EL (cell line): Measurements from ENCODE around the gene TMEM140.
A peak's percentile ranks its signal among the peaks of the same experiment; 100 is the strongest.

Source experiments
- DNase-seq: peaks from one replicate; pipeline ENCODE4 v3.0.0-alpha.2; 2016

Gene TMEM140

DNA sequence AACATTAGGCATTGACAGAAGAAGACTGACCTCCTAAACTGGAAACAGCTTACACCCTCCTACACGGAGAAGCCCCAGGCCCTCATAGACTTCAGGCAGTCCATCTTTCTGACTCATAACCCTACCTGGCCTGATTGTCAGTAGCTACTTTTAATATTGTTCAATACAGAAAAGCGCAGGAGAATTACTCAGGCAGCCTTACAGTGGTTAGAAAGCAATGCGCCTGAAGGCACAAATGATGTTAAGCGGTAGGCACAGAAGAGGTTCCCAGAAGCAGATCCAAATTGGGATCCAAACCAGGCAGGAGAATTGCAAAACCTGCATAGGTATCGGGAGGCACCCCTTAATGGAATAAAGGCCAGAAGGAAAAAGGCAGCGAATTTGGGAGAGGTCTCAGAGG is 28.1 kb downstream of the TMEM140 start:
- no peak for DNase-seq

DNA sequence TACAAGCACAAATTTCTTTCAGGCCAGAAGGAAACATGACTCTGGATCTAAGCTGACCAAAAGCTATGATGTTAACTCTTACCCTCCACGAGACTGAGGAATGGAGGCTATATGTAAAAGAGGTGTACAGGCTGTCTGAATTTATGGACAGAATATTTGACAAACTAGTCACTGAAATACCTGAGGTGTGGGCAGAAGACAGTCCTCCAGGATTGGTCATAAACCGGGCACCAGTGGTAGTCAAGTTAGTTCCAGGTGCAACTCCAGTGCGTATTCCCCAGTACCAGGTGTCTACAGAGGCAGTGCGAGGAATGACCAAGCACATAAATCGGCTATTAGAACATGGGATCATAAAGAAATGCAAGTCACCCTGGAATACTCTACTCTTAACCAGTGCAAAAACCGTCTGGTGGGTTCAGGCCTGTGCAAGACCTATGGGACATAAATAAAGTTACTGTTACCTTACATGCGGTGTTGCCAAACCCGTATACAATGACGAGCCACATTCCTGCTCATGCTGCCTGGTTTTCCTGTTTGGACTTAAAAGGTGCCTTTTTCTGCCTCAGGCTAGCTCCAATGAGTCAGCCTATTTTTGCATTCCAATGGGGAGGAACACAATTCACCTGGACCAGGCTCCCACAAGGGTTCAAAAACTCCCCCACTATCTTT is 29.3 kb downstream of the TMEM140 start:
- no peak for DNase-seq

DNA sequence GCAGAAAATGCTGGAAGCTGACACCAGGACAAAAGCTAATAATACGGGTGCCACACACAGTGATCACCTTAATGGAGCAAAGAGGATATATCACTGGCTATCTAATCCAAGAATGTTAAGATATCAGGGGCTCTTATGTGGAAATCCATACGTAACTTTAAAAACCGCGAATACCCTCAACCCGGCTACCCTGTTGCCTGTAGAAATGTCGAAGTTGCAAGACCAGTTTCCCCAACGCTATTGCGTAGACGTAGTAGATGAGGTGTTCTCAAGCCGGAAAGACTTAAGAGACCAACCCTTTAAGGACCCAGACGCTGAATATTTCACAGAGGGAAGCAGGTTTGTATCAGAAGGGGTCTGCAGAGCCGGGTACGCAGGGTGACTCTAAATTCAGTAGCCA is 30.5 kb downstream of the TMEM140 start:
- DNase-seq: no peak

DNA sequence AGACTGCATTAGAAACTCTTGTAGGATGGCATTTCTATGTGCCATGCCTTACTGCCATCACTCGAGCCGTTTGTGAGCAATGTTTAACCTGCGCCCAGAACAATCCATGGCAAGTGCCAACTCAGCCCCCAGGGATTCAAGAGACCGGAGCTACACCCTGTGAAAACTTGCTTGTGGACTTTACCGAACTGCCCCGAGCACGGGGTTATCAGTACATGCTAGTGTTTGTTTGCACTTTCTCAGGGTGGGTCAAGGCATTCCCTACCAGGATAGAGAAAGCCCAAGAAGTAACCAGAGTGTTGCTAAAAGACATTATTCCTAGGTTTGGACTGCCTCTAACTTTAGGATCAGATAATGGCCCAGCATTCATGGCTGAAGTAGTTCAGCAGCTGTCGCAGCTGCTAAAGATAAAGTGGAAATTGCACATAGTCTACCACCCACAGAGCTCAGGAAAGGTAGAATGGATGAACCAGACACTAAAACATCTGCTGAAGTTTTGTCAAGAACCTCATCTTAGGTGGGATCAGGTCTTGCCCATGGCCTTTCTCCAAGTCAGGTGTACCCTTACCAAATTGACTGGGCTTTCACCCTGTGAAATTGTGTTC is 31.6 kb downstream of the TMEM140 start:
- no peak for DNase-seq

DNA sequence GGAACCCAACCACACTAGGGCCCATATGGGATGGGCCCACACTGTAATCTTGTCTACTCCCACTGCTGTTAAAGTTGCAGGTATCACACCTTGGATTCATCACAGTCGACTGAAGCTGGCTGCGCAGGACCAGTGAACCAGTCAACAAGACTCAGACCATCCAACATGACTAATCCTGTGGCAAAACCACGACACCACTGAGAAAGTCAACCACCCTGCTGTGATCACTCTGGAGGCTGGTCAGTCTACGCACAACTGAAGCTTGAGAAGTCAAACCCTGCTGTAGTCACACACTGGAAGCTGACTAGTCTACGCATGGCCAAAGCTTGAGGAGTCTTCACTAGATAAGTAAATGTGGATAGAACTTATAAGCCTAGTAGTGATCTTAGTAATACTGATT is 32.2 kb downstream of the TMEM140 start:
- no peak for DNase-seq

DNA sequence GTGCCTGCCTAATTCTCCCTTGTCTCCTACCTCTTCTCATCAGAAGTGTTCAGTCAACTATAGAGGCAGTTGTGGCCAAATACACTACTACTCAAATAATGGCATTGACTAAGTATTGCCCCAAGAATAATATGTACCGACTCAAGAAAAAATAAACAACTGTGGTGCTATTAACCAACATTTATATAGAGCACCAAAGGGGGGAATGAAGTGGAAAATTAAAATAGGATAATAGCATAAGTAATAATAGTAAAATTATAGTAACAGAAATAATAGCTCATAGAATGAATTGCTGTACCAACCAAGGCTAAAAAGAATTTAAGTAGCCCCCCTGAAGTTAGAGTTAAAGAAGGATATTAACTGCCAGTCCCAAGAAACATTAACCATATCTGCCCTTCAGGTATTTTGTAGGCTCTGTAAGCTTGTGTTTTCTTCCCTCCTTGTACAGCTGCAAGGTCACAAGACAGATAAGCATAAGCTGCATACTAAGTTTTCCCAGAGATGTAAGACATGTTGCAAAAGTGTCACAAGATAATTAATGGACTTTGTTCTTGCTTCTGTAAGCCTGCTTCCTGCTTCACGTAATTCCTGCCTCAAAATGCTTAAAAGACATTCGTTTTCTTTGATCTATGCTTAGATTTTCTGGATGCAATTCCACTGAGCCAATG is 33.5 kb downstream of the TMEM140 start:
- DNase-seq: no peak

DNA sequence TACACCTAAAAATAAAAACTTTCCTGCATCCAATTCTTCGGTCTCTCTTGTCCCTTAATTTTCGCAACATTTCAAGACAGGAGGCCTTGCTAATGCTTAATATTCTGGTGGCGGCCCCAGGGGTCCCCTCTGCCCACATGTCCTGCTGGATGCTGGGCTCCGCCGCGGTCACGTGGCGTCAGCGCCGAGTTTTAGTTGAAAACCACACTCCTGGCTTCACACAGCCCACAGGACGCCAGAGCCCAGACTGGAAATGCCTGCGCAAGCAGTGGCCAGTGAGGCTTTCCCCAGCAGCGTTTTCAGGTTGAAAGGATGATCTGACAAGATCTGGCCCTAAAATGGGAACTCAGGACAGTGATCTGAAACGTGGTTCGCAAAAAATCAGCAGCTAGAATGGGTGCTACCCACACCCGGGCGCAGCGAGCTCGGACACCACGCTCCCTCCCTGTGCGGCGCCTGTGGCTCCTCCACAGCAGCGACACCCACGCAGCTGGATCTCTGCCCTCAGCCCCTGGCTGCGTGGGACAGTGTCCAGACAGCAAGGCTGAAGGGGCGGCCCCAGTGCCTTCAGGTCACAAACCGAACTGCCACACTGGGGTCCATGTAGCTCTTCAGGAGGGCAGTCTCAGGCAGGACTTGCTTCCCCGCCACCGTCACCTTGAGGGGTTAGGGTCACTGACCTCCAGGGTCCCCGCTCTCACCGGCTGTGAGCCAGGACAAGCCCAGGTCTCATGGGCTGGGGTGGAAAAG is 34.2 kb downstream of the TMEM140 start:
- DNase-seq: no peak

DNA sequence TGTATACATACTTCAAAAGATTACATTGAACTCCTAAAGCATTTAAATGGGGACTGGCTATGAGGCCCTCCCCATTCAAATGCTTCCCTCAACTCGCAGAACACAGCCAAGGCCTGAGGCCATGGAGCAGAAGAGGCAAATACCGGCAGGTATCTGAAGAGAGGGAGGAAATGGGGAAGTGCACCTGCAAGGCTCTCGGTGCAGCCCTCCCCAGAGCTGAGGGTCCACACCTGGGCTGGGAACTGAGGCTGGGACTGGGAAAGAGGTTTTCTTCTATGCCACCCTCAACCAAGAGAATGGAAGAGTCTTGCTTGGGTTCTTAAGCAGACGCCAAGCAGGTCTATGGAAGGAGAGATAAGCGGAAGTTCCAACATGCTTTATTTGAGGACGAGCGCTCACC is 35.6 kb downstream of the TMEM140 start:
- no peak for DNase-seq

DNA sequence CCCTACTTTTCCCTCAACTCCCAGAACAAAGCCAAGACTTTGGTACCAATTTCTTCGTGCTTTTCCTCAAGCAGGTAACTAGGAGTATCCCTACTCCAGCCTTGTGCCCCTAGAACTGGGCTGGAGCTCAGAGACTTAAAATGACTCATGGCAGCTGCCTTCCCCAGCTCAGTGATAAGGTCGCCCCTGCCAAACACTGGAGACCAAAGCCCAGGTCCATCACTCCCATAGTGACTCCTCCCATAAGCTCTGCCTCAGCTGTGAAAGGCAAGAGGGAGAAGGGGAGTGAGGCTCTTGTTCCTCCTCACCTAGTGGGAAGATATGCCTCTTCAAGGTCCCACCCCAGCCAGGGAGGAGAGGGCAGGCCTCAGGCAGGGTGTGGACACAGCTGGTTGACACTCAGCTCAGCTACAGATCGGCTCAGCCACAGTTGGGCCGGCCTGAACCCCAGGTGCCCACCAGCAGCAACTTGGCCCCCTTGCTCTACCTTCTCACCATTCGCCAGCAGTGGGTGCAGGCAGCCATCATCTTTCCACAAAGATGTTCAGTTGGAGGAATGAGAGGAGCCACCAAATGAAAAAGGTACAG is 36.5 kb downstream of the TMEM140 start:
- DNase-seq: no peak

DNA sequence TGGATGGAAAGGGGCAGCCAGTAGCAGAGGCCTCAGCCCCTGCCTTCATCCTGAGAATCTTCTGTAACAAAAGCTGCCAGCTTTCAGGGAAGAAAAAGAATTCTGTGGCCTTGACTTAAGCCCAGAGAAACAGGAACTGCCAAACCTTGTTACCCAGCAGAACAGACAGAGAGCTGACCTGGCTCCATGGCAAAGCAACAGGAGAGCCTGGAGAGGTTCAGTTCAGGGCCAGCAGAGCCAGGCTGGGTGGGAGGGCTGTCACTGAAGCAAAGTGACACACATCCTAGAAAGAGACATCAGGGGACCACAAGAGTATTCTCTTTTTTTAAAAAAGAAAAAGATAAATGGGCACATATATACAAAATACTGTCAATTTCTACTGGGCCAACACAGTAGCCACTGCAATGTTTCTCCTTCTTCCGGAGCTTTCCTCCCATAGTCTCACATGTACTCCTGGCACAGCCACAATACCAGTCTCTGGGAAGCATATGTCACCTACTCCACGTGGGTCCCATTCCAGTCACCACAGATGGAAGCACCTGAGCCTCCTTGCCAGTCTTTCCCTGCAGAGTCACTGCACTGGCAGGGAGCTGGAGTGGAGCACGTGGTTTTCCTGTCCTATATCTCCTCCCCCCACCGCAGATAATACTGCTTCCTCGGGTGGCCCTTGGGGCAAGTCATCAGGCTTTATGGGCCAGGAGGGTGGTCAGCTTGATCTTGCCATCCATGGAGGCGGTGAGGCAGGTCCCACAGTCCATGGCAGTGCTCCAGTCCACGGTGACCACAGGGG is 37.8 kb downstream of the TMEM140 start:
- no peak for DNase-seq

DNA sequence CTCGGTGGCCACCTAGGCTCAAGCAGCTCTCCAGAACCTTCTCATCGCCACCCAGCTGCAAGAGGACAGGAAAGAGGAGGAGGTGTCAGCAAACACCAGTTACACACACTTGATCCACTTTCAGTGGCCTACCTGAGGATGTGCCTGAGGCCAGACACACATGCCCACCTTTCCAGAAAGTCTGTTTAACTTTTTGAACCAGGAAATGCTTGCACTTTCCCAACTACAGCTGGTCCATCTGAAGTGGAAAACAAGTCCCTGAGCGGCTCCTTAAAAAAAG is 38.3 kb downstream of the TMEM140 start:
- no peak for DNase-seq

DNA sequence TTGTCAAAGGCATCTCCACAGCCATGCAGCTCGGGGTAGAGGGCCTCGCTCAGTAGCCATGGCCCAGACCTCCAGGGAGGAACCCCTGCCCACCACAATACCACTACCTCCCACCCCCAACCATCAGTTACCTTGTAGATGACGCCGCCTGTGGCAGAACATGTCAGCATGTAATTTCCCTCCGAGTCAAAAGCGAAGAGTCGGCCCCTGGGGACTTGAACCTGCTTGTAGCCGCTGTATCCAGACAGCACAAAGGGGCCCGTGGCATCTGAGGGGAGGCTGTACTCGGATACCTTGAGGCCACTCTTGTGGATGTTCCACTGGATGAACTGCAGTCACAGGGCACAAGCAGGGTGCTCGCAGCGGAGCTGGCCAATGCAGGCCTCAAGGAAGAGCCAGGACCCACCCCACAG is 39.0 kb downstream of the TMEM140 start:
- DNase-seq: no peak

DNA sequence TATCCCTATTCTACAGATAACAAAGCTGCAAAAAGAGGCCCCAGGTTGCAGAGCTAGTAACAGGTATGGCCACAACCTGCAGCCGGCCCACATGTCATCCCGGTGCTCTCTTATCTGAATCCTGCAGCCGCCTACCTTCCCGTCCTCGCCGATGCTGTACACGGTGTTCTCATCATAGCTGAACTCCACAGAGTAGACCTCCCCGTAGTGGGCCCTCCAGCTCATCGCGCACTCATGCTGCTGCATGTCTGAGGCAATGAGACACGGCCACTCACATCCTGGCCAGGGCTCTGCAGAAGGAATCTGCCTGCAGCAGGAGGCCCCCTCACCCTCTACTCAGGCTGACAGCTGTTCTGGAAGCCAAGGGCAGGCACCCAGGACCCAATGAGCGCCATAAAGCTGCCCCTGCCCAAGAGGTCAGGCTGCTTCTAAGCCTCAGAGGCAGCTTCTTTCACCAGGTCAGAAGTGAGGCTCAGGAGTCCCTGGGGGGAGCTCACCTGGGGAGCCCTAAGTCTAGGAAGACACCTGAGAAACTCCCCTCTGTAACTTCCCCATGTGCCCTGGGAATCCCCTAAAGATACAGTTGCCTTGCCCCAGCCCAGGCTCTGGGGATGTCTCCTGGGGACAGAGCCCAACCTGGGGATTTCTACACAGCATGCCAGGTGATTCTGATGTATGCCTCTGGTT is 40.6 kb downstream of the TMEM140 start:
- DNase-seq: no peak

DNA sequence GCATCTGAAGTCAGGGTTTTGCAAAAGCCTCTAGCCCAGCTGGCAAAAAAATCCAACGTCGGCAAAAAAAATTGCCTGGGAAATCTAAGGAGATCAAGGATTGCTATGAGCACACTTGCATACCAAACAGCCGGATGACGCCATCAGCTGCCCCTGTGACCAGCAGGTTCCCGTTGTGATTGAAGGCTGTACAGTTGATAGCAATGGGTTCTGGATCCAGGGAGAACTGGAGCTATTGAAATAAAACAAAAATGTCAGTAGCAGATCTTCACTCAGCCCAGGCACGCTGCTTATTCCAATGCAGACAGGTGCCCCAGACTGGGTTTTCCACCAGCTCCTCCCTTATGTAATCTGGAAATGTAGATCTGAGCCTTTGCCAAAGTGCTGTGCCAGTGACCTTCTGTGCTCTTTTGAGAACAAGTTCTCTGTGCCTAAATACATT is 41.4 kb downstream of the TMEM140 start:
- no peak for DNase-seq

DNA sequence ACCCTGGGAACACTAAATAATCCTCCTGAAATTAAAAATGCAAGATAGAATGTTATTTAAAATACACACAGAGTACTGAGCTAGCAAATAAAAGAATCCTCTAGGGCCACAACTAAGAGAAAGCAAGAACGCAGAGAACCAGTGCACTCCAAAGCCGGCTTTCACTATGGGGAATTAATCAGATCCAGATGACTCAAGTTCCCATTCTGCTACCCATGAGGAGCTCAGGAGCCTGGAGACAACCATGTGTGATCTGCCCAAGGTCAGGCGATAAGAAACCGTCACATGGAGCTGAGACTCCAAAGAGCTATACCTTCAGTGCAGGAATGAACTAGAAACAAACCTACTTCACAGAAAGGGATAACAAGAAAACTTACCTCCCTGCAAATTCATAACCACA is 42.1 kb downstream of the TMEM140 start:
- DNase-seq: no peak

DNA sequence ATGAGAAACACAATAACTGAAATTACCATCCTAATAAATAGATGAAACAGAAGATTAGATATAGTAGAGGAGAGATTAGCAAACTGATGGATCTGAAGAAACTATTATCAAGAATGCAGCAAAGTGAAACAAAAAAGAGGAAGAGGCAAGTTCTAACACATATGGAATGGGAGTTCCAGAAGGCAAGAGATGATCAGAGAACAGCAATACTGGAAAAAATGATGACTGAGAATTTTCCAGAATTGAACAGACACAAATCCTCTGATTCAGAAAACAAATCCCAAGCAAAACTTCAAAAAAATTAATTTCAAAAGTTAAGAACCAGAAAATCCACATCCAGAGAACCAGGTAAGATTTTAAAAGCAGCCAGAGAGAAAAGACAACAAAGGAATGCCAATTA is 42.8 kb downstream of the TMEM140 start:
- DNase-seq: no peak

DNA sequence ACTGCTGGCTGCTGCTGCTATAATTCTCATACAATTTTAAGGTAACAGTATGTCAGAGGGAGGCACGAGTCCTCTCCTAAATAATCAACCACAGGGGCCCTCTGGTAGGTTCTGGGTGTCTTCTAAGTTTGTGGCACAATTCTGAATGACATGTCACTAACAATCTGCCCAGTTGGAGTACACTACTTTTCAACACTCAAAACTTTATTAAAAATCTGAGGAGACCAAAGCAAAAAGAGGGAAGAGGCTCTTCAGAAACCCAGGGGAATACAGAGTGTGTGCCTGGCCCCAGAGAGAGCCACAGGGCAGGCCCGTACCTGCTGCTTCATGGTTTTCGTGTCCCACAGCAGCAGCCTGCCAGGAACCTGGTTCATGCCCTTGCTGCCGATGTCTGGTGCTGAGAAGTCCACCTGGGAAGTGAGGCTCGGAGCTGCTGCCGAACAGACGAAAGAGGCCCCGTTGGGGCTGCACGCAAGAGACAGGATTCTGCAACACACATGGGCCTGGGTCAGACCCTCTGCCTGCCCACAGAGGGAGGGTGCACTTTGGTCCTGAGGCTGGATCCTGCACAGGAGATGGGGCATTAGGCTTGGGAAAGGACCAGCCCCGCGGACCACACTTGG is 45.2 kb downstream of the TMEM140 start:
- no peak for DNase-seq

DNA sequence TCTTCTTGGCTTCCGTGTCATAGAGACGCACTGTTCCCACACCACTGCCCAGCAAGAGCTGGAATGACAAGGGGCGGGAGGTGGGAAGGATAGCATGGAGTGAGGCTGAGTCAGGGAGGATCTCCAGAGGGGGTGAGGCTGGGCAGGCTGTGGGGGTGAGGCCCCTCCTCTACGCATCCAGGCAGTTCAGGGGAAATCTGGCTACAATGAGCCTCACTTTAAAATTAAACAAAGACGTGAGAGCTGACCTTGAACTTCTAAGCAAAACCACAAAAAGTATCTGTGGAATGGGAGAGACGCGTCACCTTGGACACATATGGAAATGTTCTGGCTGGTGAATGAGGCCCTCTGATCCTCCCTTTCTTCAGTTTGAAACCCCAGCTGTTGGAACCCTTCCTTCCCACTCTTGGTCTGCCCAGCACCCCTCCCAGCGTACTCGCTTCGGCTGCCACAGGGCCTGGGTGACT is 45.8 kb downstream of the TMEM140 start:
- peak; percentile 97 for DNase-seq

DNA sequence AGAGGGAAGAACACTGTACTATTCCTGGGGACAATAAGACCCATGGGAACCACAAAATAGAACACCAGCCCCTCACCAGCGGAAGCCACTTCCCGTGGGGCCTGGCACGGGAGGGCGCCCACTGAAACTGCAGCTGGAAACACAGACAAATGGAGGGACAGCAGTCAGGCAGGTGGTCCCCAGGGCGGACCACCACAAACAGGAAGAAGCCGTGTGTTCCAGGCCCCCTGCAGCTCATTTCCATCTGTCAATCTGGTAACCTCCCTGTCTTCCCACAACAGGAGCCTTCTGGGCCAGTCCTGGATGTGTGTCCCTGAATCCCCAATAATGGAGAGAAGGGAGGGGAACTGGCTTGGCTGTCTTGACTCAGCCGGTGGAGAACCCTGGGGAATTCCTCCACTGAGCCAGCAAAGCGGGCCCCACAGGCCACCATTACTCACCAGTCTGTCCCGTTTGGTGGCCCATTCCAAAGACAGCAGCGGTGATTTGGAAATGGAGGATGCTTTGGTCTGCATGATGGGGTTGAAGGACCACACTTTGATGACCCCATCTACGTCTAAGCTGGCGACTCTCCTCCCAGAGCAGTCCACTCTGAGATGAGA is 46.7 kb downstream of the TMEM140 start:
- DNase-seq: peak; percentile 51

DNA sequence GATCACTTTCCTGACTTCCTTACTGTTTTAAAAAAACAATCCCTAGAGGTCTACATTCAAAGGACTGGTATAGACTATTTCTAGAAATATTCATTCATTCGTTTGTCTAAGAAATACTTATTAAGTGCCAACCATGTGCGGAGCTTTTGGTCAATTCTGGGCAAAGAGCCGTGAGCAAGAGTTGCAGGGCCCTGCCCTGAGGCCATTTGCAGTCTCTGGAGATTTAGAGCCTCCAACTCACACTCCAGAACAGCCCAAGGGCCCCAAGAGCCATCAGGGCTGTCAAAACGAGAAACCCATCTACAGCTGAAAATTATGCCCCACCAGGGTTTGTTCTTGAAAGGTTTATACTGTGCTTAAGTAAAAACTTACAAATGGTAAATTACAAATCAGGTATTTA is 47.3 kb downstream of the TMEM140 start:
- DNase-seq: no peak
